Lung (tissue), 12 donors: ENCODE results near the gene SPI1. TPM values are rescaled to one million over a fixed set of nuclear protein-coding genes. Genes with fewer than 3 reads are reported as not detected.

ENCODE experiments used
- ATAC-seq: fragments of 200-7000 bp; cut with Tn5 transposase; one replicate; pipeline ENCODE4 v1.9.1; 2020; ENCODE audit warnings: moderate number of reproducible peaks; ENCODE audit not compliant: insufficient read depth, low FRiP score
- DNase-seq, 3 donors: peaks; one replicate each; pipeline ENCODE4 v3.0.0-alpha.2; 2013 to 2017
- H3K27ac ChIP-seq, 2 donors: one replicate each; pipeline ENCODE4 v1.5.1; 2013; ENCODE audit warnings: mild to moderate bottlenecking in 2 of 2, moderate library complexity in 2 of 2, control low read depth in 1 of 2, inconsistent platforms in 1 of 2, low read depth in 1 of 2, low read length in 1 of 2
- H3K27me3 ChIP-seq, 3 donors: one replicate each; pipeline ENCODE4 v1.5.1; 2013; ENCODE audit warnings: low read length in 2 of 3; ENCODE audit not compliant: control insufficient read depth in 3 of 3, insufficient read depth in 3 of 3
- H3K36me3 ChIP-seq, 4 donors: one replicate each; pipeline ENCODE4 v1.5.1; 2013; ENCODE audit warnings: low read length in 4 of 4, mild to moderate bottlenecking in 1 of 4, moderate library complexity in 1 of 4; ENCODE audit not compliant: control insufficient read depth in 4 of 4, insufficient read depth in 4 of 4
- H3K4me1 ChIP-seq, 5 donors: one replicate each; pipeline ENCODE4 v1.5.1; 2013; ENCODE audit warnings: low read length in 5 of 5, mild to moderate bottlenecking in 2 of 5, moderate library complexity in 1 of 5; ENCODE audit not compliant: control insufficient read depth in 5 of 5, insufficient read depth in 5 of 5
- H3K4me3 ChIP-seq: one replicate; pipeline ENCODE4 v1.5.1; 2013; ENCODE audit warnings: mild to moderate bottlenecking, control low read depth, moderate library complexity
- H3K9ac ChIP-seq, 2 donors: one replicate each; pipeline ENCODE4 v1.5.1; 2013; ENCODE audit warnings: low read length in 2 of 2, control low read depth in 1 of 2; ENCODE audit not compliant: insufficient read depth in 1 of 2
- H3K9me3 ChIP-seq, 4 donors: one replicate each; pipeline ENCODE4 v1.5.1; 2013; ENCODE audit warnings: low read length in 3 of 4, mild to moderate bottlenecking in 1 of 4, moderate library complexity in 1 of 4; ENCODE audit not compliant: control insufficient read depth in 4 of 4, insufficient read depth in 3 of 4
- WGBS, 2 donors: extraction: QIAGEN DNeasy Blood & Tissue Kit; methylation state at CpG; one replicate each; pipeline ENCODE4 v1.1.7; 2013; 5-methylcytosine and 5-hydroxymethylcytosine counted together
- polyA plus RNA-seq, 2 donors: library from polyadenylated mRNA; stranded (reverse); fragments of 200-250 nt; gene quantifications; one replicate each; pipeline ENCODE4 v1.2.1, GENCODE V29; 2013
- total RNA-seq, 2 donors: library from RNA; depleted of rRNA in 1 of 2; stranded (reverse); fragments of >200 nt in 1 of 2; gene quantifications; one replicate each; pipeline ENCODE4 v1.2.1, GENCODE V29; 2014 to 2021
- TF ChIP-seq, protein P1 (sequence below): IDR thresholded peaks from 2 replicates; pipeline ENCODE4 v1.5.1; 2012; ENCODE audit warnings: mild to moderate bottlenecking; ENCODE audit errors: control extremely low read depth, extremely low read depth
- donor health status: control.
- donor health status: control.
- donor health status: Bipolar disorder and iron deficiency.
- donor health status: healthy.
- donor health status: DM: yes; HTN: yes; CAD: no.

The SPI1 gene
- total and polyA plus RNA-seq, 4 donors = 27.6 to 344 (median 156) TPM

DNA sequence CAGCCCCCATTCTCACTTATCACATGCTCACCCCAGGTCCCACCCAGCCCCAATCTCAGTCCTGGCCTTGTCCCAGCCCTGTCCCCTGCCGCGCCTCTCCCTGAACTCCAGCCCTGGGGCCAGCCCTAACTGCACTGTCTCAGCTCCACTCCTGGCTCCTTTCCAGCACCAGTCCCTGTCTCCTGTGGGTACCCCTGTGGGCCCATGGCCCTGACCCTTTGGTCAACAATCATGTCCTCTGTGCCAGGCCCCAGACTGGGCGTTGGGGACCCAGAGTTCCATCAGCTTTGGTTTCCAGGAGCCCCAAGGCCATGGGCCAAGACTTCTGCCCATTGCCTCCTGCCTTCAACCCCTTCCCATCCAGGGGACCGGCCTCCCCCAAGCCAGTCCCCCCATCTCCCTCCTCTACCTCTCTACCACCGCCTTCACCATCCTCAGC, 757 bp downstream of the SPI1 start:
- no peaks in the 10 kb centered on the region for H3K9me3 ChIP-seq
- TF ChIP-seq, protein P1, sequence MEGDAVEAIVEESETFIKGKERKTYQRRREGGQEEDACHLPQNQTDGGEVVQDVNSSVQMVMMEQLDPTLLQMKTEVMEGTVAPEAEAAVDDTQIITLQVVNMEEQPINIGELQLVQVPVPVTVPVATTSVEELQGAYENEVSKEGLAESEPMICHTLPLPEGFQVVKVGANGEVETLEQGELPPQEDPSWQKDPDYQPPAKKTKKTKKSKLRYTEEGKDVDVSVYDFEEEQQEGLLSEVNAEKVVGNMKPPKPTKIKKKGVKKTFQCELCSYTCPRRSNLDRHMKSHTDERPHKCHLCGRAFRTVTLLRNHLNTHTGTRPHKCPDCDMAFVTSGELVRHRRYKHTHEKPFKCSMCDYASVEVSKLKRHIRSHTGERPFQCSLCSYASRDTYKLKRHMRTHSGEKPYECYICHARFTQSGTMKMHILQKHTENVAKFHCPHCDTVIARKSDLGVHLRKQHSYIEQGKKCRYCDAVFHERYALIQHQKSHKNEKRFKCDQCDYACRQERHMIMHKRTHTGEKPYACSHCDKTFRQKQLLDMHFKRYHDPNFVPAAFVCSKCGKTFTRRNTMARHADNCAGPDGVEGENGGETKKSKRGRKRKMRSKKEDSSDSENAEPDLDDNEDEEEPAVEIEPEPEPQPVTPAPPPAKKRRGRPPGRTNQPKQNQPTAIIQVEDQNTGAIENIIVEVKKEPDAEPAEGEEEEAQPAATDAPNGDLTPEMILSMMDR = no peak
- WGBS, 2 donors = 34 to 67% methylated on average over 5 of the region's 5 CpGs
- DNase-seq (no peak), ATAC-seq (no peak)
- H3K4me3 ChIP-seq = peak overlapping the region; percentile 29
- H3K4me1 ChIP-seq = peaks cover 0 to 2% (median 0%) of the 10 kb centered on the region in 5 donors
- no peaks in the 10 kb centered on the region for H3K27me3 ChIP-seq
- H3K9ac ChIP-seq = no peak overlapping the region
- H3K36me3 ChIP-seq = no peaks in the 10 kb centered on the region
- peak overlapping the region in 1 of 2 donors; percentile 87 for H3K27ac ChIP-seq

DNA sequence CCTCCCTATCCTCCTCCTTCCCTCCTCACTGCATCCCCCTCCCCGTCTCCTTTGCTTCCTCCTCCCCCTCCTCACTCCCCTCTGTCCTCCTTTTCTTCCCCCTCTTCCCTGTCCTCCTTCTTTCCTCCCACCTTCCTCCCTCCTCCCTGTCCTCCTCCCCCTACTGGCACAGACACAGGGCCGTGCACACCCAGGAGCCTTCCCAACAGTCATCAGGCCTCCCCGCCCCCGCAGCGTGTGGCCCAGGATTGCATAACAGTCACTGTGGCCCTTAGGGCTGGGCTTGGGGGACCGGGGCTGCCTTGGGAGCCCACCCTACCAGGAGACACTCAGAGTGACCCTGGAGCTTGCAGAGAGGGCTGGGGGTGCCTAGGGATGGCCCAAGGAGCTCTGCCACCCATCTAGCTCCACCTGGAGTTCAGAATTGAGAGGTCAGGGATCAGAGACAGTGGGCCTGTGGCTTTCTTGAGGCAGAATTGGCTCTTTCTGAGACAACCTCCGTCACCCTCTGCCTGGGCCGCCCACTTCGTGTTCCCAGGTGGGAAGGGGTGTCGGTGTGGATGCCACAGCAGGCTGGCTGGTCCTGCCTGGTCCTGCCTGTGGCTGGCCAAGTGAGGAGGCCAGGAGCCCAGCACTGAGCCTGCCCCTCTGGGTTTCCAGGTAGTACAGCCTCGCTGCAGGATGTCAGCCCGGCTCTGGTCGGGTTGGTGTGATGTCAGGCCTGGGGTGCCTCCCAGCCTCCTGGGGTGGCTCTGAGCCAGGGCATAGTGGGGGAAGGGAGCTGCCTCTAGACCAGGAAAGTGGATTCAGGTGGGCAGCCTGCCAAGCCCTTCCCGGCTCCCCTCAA, 1.6 kb downstream of the SPI1 start:
- peaks cover 0 to 2% (median 0%) of the 10 kb centered on the region in 5 donors for H3K4me1 ChIP-seq
- TF ChIP-seq, protein P1 = no peak
- no peaks in the 10 kb centered on the region for H3K27me3 ChIP-seq
- H3K36me3 ChIP-seq = no peaks in the 10 kb centered on the region
- no peak overlapping the region for H3K4me3 ChIP-seq
- peak; percentile 13 for ATAC-seq
- H3K9me3 ChIP-seq = no peaks in the 10 kb centered on the region
- H3K9ac ChIP-seq = no peak overlapping the region
- H3K27ac ChIP-seq = peak overlapping the region in 1 of 2 donors; percentile 87
- DNase-seq = no peak
- WGBS, 2 donors = 20 to 47% methylated on average over 14 of the region's 14 CpGs

DNA sequence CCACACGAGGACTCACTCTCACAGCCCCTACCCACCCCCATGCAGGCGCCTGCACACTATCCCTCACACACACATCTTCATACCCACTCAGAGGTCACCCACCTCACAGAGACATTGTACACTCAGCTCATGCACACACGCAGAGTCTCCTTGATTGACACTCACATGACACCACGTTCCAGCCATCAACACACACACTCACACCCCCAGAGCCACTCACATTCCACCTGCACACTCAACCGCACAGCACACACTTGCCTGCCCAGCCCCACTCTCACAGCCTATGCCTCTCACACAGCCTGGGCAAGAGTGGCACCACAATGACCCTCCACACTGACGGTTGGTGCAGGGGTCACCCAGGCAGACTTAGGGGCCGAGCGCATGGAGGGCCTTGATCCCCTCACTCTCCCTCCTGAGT, 2.2 kb downstream of the SPI1 start:
- Histone ChIP-seq H3K36me3 (no peaks in the 10 kb centered on the region), H3K27ac (peak overlapping the region in 1 of 2 donors; percentile 87), H3K27me3 (no peaks in the 10 kb centered on the region), H3K4me1 (peaks cover 0 to 2% (median 0%) of the 10 kb centered on the region in 5 donors), H3K9me3 (no peaks in the 10 kb centered on the region), H3K9ac (no peak overlapping the region), H3K4me3 (no peak overlapping the region)
- TF ChIP-seq, protein P1 = no peak
- no peak for DNase-seq
- 45 to 58% methylated on average over 8 of the region's 8 CpGs for WGBS, 2 donors
- no peak for ATAC-seq
